GM12892 (cell line): ENCODE measurements around the gene HPS5.

Experiments
- POLR2A ChIP-seq: IDR thresholded peaks from 2 replicates; pipeline ENCODE4 v1.6.1; 2011; ENCODE audit warnings: low read depth, low read length, control low read depth
- TAF1 ChIP-seq: IDR thresholded peaks from 2 replicates; pipeline ENCODE4 v1.6.1; 2011; ENCODE audit warnings: low read depth, mild to moderate bottlenecking, control low read depth, low read length, borderline replicate concordance

GRCh38 chr11:18288911-18289310 lies 33.0 kb downstream of the HPS5 start:
- TF ChIP-seq POLR2A (no peak), TAF1 (no peak)
